ENCODE data around the gene OPCML.
A peak's percentile ranks its signal among the peaks of the same experiment; 100 is the strongest.

OPCML gene

GRCh38 chr11:132519241-132519815 lies 1013.0 kb downstream of the OPCML start:
- in situ Hi-C loops (cut with HindIII; ENCODE audit: low pct_ligation_motif_present, low sequenced_read_pairs): no loop called here
- H3K27me3 ChIP-seq (replicated peaks): no peaks in the 10 kb centered on the region
- DNase-seq: peak; percentile 4

GRCh38 chr11:132504501-132505041 lies 1027.7 kb downstream of the OPCML start:
- TF ChIP-seq CTCF (IDR thresholded peaks at IDR 0.05; ENCODE audit: low read depth, low read length, missing control alignments): no peak
- in situ Hi-C loops (cut with HindIII; ENCODE audit: low pct_ligation_motif_present, low sequenced_read_pairs): no loop called here
- Histone ChIP-seq H3K4me3 (ENCODE audit: low read depth, low read length) (no peak overlapping the region), H3K27ac (no peak overlapping the region), H3K36me3 (replicated peaks) (no peaks in the 10 kb centered on the region), H3K27me3 (replicated peaks) (no peaks in the 10 kb centered on the region)
- no peak for DNase-seq

More at GRCh38 chr11:132519241-132519815, 1013.0 kb downstream of the OPCML start:
- H3K36me3 ChIP-seq (replicated peaks): no peaks in the 10 kb centered on the region
- no peak for TF ChIP-seq CTCF (IDR thresholded peaks at IDR 0.05; ENCODE audit: low read depth, low read length, missing control alignments)
- no peak overlapping the region for H3K27ac ChIP-seq
- H3K4me3 ChIP-seq (ENCODE audit: low read depth, low read length): no peak overlapping the region

- no peak for TF ChIP-seq CTCF (IDR thresholded peaks at IDR 0.05; ENCODE audit: low read depth, low read length, missing control alignments)
- Histone ChIP-seq H3K4me3 (ENCODE audit: low read depth, low read length) (no peak overlapping the region), H3K27me3 (replicated peaks) (no peaks in the 10 kb centered on the region), H3K27ac (no peak overlapping the region), H3K36me3 (replicated peaks) (no peaks in the 10 kb centered on the region)
- in situ Hi-C loops (cut with HindIII; ENCODE audit: low pct_ligation_motif_present, low sequenced_read_pairs): no loop called here
- no peak for DNase-seq
Observed at GRCh38 chr11:132501356-132501755, 1030.9 kb downstream of the OPCML start.

GRCh38 chr11:132499661-132500060 lies 1032.6 kb downstream of the OPCML start:
- Histone ChIP-seq H3K27me3 (replicated peaks) (no peaks in the 10 kb centered on the region), H3K27ac (no peak overlapping the region), H3K4me3 (ENCODE audit: low read depth, low read length) (no peak overlapping the region), H3K36me3 (replicated peaks) (no peaks in the 10 kb centered on the region)
- TF ChIP-seq CTCF (IDR thresholded peaks at IDR 0.05; ENCODE audit: low read depth, low read length, missing control alignments): no peak
- in situ Hi-C loops (cut with HindIII; ENCODE audit: low pct_ligation_motif_present, low sequenced_read_pairs): no loop called here
- no peak for DNase-seq

- Histone ChIP-seq H3K27me3 (replicated peaks) (no peaks in the 10 kb centered on the region), H3K27ac (no peak overlapping the region), H3K36me3 (replicated peaks) (no peaks in the 10 kb centered on the region), H3K4me3 (ENCODE audit: low read depth, low read length) (no peak overlapping the region)
- no peak for TF ChIP-seq CTCF (IDR thresholded peaks at IDR 0.05; ENCODE audit: low read depth, low read length, missing control alignments)
- peak; percentile 32 for DNase-seq
- in situ Hi-C loops (cut with HindIII; ENCODE audit: low pct_ligation_motif_present, low sequenced_read_pairs): no loop called here
Observed at GRCh38 chr11:132496341-132496740, 1036.0 kb downstream of the OPCML start.

GRCh38 chr11:132493801-132494200 lies 1038.5 kb downstream of the OPCML start:
- DNase-seq: no peak
- Histone ChIP-seq H3K27ac (no peak overlapping the region), H3K36me3 (replicated peaks) (no peaks in the 10 kb centered on the region), H3K4me3 (ENCODE audit: low read depth, low read length) (no peak overlapping the region), H3K27me3 (replicated peaks) (no peaks in the 10 kb centered on the region)
- TF ChIP-seq CTCF (IDR thresholded peaks at IDR 0.05; ENCODE audit: low read depth, low read length, missing control alignments): no peak
- in situ Hi-C loops (cut with HindIII; ENCODE audit: low pct_ligation_motif_present, low sequenced_read_pairs): no loop called here
